Activated CD4-positive, alpha-beta T cell treated with anti-CD3 and anti-CD28 coated beads, Interleukin-2, Interleukin-4, amounts not matched to agents 100 ng/mL and 50 ng/mL, durations not matched to agents 16 hours and 8 hours (primary cell): Measurements from ENCODE around the gene RPS16.

Experiments
- DNase-seq: peaks from one replicate; pipeline ENCODE4 v3.0.0-alpha.2; 2020; ENCODE audit warnings: low spot score

RPS16 gene

DNA sequence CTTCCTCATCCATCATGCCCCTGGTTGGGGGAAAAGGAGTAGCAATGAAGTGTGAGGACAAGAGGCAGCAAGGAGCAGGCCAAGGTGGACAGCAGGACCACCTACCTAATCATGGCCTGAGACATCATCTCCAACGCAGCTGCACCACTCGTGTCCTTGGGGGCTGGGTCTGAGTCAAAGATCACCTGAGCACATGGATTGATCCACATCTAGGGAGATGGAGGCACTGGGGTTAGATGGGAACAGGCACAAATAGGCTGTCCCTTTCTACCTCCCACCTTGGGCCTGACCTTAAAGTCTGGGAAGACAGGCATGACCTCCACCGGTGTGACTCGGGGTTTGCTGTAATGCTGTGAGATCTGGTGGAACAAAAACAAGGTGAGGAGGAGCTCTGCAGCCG is 47.1 kb downstream of the RPS16 start:
- DNase-seq, result no peak

GRCh38 chr19:39386557-39386956 is 49.2 kb downstream of the RPS16 start:
- no peak for DNase-seq

GRCh38 chr19:39385629-39386411 is 49.9 kb downstream of the RPS16 start:
- DNase-seq, result no peak

GRCh38 chr19:39384839-39385568 is 50.7 kb downstream of the RPS16 start:
- DNase-seq, result no peak
